Motor neuron (in vitro differentiated cells): ENCODE data around the gene RAD51B. TPM values are rescaled to one million over a fixed set of nuclear protein-coding genes. Genes with fewer than 3 reads are reported as not detected.

Source experiments
- ATAC-seq, 8 experiments: fragments of 200-7000 bp; cut with Tn5 transposase; replicated peaks in 6 of 8; 2 replicates each; pipeline ENCODE4 v1.8.0; 2021; ENCODE audit warnings: mild to moderate bottlenecking in 8 of 8, moderate library complexity in 8 of 8
- H3K27ac ChIP-seq, 2 donors: fragments of 250-450 bp; sonication (Bioruptor Pico); 2 replicates each; pipeline ENCODE4 v1.9.0; 2021; ENCODE audit warnings: antibody characterized with exemption in 2 of 2, mild to moderate bottlenecking in 2 of 2, moderate library complexity in 1 of 2
- H3K4me1 ChIP-seq, 2 donors: fragments of 250-450 bp; sonication (Bioruptor Pico); replicated peaks in 1 of 2; 2 replicates each; pipeline ENCODE4 v1.6.1; 2021; ENCODE audit warnings: antibody characterized with exemption in 2 of 2, mild to moderate bottlenecking in 2 of 2, moderate library complexity in 1 of 2
- H3K4me3 ChIP-seq, 5 donors: fragments of 250-450 bp; sonication (Bioruptor Pico); 2 replicates each; pipeline ENCODE4 v1.9.0; 2021; ENCODE audit warnings: antibody characterized with exemption in 5 of 5, mild to moderate bottlenecking in 5 of 5, moderate library complexity in 4 of 5
- WGBS, 10 experiments: fragments of 450-650 bp; shearing (Covaris generic); methylation state at CpG; one replicate each; pipeline ENCODE4 v1.0.0; 2022; 5-methylcytosine and 5-hydroxymethylcytosine counted together
- in situ Hi-C, 9 experiments: fragments of 400-800 bp; cut with MboI; loops; one replicate each; pipeline ENCODE4 v1.15.0; 2021; ENCODE audit warnings: low sequenced_read_pairs in 9 of 9, low pct_unique_long_range_greater_than_20kb in 2 of 9; ENCODE audit not compliant: unreplicated experiment in 9 of 9
- total RNA-seq, 8 experiments: library from RNA; unstranded; fragments of 300-600 nt; gene quantifications; 2 replicates each; pipeline versions ENCODE4 v1.2.3 to v1.2.4, GENCODE V29; 2022

RAD51B gene
- total RNA-seq, 8 experiments from 2014 or later: 5.4 to 37.7 (median 11.0) TPM

DNA sequence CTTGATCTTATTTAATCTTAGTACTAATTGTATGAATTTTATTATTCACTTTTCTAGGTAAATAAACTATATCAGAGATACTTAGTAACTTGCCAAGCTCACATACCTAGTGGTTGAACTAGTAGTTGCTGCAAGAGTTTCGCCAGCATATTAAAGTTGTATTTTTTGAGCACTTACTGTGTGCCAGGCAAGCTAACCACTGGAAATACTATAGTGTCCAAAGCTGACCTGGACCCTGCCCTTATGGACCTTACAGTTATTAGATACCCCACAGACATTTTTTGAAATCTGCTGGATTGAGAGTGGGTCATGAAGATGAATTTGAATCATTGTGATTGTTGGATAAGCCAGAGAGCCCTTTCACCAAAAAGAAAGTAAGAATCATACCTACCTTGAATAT lies 125.0 kb downstream of the RAD51B start:
- no peak overlapping the region for H3K27ac ChIP-seq
- 71 to 100% (median 93%) methylated on average over 1 of the region's 1 CpG; no CpG with 5 or more reads in 3 of the 10 experiments for WGBS, 10 experiments
- no peak for ATAC-seq
- H3K4me3 ChIP-seq: no peak overlapping the region
- in situ Hi-C loops: loop anchor here in 8 of 9 experiments (10.0 to 25.0 kb wide), 4 partner anchors 293 to 893 kb away; no protein-coding TSS in a partner anchor
- peaks cover 18 to 25% of the 10 kb centered on the region in 2 donors for H3K4me1 ChIP-seq

DNA sequence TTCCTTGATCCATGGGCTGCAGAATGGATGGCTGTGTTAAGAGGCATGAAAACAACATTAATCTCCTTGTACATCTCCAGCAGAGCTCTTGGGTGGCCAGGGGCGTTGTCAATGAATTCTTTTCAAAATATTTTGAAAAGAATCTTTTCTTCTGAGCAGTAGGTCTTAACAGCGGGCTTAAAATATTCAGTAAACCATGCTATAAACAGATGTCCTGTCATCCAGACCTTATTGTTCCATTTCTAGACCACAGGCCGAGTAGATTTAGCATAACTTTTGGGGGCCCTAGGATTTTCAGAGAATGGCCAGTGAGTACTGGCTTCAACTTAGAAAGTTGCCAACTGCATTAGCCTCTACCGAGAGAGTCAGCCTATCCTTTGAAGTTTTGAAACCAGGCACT lies 130.2 kb downstream of the RAD51B start:
- Histone ChIP-seq H3K4me1 (peaks cover 0 to 12% of the 10 kb centered on the region in 2 donors), H3K27ac (no peak overlapping the region), H3K4me3 (no peak overlapping the region)
- ATAC-seq: no peak
- WGBS, 10 experiments: 40 to 100% (median 67%) methylated on average over 1 to 4 of the region's 4 CpGs
- in situ Hi-C loops: loop anchor here in 8 of 9 experiments (10.0 to 25.0 kb wide), 4 partner anchors 288 to 888 kb away; no protein-coding TSS in a partner anchor

DNA sequence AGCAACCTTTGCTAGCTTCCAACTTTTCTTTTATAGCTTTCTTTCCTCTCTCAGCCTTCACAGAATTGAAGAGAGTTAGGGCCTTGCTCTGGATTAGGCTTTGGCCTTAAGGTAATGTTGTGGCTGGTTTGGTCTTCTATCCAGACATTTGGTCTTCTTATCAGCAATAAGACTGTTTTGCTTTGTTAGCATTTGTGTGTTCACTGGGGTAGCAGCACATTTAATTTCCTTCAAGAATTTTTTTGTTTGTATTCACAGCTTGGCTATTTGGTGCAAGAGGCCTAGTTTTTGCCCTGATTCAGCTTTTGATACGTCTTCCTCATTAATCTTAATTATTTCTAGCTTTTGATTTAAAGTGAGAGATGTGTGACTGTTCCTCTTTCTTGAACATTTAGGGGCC lies 130.8 kb downstream of the RAD51B start:
- no peak overlapping the region for H3K27ac ChIP-seq
- WGBS, 10 experiments: 33 to 100% (median 92%) methylated on average over 1 of the region's 1 CpG; no CpG with 5 or more reads in 1 of the 10 experiments
- in situ Hi-C loops: no loop called here
- H3K4me3 ChIP-seq: no peak overlapping the region
- peaks cover 0 to 12% of the 10 kb centered on the region in 2 donors for H3K4me1 ChIP-seq
- no peak for ATAC-seq

DNA sequence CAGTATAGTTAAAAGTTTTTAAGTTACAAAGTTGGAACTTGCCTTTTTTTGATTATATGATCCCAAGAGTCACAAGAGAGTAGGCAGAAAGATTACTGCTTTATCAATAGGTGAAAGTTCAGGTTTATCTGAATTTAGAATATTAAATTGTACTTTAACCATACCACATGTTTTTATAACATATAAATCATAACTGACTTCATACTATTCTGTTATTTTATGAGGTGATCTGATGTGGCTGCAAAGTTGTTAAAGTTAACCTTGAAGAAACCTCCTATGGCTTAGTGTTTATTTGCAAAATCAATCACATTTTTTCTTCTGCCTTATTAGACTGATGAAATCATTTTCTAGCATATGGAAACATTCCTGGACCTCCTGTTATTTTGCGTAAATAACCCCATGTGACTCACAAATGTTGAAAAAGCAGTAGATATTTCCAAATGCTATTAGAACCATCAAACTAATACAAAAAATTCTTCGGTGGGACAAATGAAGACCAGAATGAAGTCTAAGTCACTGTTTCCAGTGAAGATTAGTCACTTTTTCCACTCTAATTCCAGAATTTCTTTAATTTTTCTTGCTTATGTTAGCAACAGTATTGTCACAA lies 132.1 kb downstream of the RAD51B start:
- ATAC-seq: no peak
- in situ Hi-C loops: no loop called here
- no peak overlapping the region for H3K4me3 ChIP-seq
- H3K27ac ChIP-seq: no peak overlapping the region
- peaks cover 0 to 12% of the 10 kb centered on the region in 2 donors for H3K4me1 ChIP-seq
- WGBS, 10 experiments: 20 to 100% (median 95%) methylated on average over 1 to 2 of the region's 2 CpGs

DNA sequence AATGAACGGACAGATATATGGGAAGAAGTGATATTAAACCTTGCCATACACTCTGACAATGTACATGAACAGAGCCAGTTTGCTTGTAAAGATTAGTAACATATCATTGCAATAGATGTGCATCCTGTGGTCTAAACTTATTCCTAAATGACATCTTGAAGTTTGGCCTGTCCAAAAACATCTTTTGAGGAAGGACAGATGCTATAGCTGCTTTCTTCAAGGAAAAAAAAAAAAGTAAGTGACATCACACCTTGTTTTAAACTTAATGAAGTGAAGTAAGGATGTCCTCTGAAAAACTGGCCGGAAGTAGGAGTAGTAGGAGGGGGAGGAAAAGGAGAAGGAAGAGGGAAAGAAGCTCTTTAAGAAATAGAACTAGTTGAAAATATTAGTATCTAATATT lies 132.8 kb downstream of the RAD51B start:
- Histone ChIP-seq H3K27ac (no peak overlapping the region), H3K4me3 (no peak overlapping the region), H3K4me1 (peaks cover 0 to 12% of the 10 kb centered on the region in 2 donors)
- in situ Hi-C loops: no loop called here
- WGBS, 10 experiments: 23 to 100% (median 89%) methylated on average over 1 to 2 of the region's 2 CpGs; no CpG with 5 or more reads in 1 of the 10 experiments
- no peak for ATAC-seq

DNA sequence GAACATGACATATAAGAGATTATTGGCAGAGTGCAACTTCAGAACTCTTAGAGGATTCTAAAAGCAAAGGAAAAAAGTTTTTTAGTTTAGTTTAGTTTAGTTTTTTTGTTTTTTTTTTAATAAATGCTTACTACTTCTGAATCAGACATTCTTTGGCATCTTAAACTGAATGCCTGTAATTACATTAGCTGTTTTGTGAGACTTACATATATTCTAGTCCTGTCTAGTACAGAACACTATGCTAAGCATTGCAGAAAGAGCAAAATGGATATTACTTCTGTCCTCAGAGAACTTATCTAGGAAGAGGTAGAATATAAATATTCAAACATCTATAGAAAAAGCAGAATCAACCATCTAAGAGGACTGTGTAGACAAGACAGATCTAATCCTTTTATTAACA lies 133.2 kb downstream of the RAD51B start:
- Histone ChIP-seq H3K4me3 (no peak overlapping the region), H3K4me1 (peaks cover 0 to 12% of the 10 kb centered on the region in 2 donors), H3K27ac (no peak overlapping the region)
- in situ Hi-C loops: no loop called here
- ATAC-seq: no peak

DNA sequence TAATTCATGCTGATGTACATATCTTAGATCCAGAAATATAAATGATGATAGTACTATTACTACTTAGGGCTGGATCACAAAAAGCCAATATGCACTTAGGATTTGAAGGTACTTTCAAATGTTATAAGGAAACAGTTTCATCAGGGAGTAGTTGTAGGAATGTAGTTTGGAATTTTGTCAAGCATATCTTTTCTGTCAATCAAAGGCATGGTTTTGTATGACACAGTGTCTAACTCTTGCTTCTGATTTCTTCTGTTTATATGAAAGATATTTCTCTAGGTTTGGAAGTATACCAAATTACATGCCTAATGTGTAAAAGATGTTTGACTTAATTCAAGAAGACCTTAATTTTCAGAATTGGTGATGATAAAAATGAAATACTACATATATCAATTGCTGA lies 135.7 kb downstream of the RAD51B start:
- Histone ChIP-seq H3K27ac (no peak overlapping the region), H3K4me1 (peaks cover 0 to 5% of the 10 kb centered on the region in 2 donors), H3K4me3 (no peak overlapping the region)
- no peak for ATAC-seq
- in situ Hi-C loops: no loop called here

DNA sequence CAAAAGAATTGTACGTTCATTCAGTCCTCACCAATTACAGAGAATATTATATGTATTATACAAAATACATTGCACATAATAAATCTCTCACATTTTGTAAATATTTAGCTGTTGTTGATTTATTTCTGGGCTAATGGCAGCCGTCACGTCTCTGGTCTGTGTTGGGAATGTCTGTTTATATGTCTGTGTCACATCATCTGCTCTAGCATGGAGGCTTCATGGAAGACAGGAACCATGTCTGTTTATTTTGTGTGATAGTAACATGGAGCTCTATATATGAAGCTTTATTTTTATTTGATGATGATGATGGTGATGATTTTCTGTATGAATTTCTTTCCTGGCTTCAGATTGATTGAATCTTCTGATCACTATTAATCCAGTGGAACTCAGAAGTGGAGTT lies 138.4 kb downstream of the RAD51B start:
- in situ Hi-C loops: no loop called here
- 65 to 100% (median 95%) methylated on average over 1 to 3 of the region's 3 CpGs; no CpG with 5 or more reads in 2 of the 10 experiments for WGBS, 10 experiments

DNA sequence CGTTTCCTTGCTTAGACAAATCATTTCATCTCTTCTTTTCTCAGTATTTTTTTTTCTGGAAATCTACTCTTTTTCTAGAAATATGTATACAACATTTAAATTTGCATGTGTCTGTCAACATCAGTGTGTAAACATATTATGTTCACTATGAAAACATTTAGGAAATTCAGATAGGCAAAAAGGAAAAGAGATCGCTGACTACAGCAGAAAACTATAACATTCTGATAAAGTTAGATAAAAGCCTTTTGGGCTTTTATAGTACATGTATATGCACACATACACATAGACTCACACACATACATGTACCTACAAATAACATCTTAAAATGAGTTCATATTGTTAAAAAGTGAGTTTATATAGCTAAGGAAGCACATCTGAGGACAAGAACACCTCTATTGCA lies 142.1 kb downstream of the RAD51B start:
- Histone ChIP-seq H3K4me1 (no peaks in the 10 kb centered on the region), H3K27ac (no peak overlapping the region), H3K4me3 (no peak overlapping the region)
- in situ Hi-C loops: no loop called here
- ATAC-seq: no peak
- WGBS, 10 experiments: 86 to 100% (median 92%) methylated on average over 1 to 2 of the region's 2 CpGs; no CpG with 5 or more reads in 1 of the 10 experiments

More for the DNA sequence above, 138.4 kb downstream of the RAD51B start:
- no peak overlapping the region for H3K4me3 ChIP-seq
- H3K27ac ChIP-seq: no peak overlapping the region
- no peaks in the 10 kb centered on the region for H3K4me1 ChIP-seq
- no peak for ATAC-seq

DNA sequence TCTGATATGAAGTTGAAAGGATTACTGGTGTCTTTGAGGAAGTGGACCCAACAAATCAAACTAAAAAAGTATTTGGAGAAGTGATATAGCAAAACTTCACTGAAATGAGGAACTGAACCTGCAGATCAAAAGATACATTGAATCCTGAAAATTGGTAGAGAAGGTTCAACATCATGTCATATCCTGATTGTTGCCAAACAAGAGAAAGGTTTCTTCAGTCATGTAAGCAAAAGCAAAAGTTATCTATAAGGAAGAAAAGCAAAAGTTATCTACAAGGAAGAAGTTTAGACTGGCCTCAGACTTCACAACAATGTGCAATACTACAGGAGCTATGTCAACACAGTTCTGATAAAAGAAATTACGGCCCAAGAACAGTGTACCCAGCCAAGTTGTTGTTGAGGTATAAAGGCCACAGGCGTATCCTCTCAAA lies 142.7 kb downstream of the RAD51B start:
- in situ Hi-C loops: no loop called here
- ATAC-seq: no peak
- Histone ChIP-seq H3K4me3 (no peak overlapping the region), H3K4me1 (no peaks in the 10 kb centered on the region), H3K27ac (no peak overlapping the region)
- 83 to 100% (median 92%) methylated on average over 1 to 2 of the region's 2 CpGs for WGBS, 10 experiments

DNA sequence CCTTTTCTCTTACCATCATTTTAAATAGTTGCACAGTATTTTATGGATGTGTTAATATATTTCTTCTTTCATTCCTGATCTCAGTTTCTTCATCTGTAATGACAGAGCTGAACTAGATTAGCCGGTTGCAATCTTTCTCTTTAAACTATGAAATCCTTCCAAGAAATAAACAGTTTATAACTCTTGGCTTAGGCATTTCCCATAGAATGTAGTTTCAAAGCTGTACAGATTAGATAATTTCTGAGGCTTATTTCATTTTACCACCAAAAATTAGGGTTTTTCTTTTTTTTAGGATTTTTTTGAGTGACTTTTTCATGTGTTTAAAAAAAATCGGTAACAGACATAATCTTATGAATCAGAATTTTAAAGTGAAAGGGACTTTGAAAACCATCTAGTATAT lies 144.0 kb downstream of the RAD51B start:
- no peak for ATAC-seq
- Histone ChIP-seq H3K27ac (no peak overlapping the region), H3K4me1 (no peaks in the 10 kb centered on the region), H3K4me3 (no peak overlapping the region)
- 19 to 100% (median 88%) methylated on average over 1 to 2 of the region's 2 CpGs; no CpG with 5 or more reads in 1 of the 10 experiments for WGBS, 10 experiments
- in situ Hi-C loops: no loop called here

DNA sequence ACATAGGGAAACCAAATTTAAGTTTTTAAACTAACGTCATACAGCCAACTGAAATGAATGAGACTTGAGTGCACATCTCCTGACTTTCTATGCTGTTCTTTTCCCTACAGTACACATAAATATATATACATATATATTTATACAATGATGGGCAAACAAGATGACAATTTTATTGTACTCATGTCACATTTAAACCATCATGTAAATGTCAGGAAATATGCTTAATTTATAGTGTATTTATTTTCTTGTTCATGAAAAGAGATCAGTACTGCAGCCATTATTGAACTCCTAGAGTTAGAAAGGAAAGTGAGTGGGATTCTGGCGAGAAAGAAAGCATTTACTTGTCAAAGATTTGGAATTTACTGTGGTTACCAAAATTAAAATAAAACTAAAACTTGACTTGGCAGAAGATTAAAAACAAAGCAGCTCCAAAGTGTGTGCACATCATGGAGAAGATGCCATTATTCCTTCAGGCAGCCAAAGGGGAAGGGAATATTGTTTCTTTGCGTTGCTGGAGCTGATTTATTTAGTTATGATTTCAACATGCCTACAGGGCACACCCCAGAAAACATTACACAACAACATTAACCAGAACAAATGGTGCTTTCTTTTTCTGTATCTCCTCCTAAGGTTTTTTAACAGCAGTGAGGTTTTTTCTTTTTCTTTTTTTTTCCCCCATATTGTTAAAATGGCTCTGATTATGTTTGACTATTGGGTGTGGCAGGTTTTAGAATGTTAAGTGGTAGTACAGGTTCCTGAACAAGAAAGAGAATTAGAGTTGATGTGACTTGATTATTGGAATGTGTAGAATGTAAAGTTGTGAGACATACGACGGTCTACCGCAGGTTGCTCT lies 144.6 kb downstream of the RAD51B start:
- no peak overlapping the region for H3K27ac ChIP-seq
- in situ Hi-C loops: no loop called here
- ATAC-seq: peak in 3 of 8 experiments; percentile 76 to 83 (median 80)
- WGBS, 10 experiments: 12 to 99% (median 77%) methylated on average over 1 to 6 of the region's 6 CpGs
- no peaks in the 10 kb centered on the region for H3K4me1 ChIP-seq
- H3K4me3 ChIP-seq: no peak overlapping the region

DNA sequence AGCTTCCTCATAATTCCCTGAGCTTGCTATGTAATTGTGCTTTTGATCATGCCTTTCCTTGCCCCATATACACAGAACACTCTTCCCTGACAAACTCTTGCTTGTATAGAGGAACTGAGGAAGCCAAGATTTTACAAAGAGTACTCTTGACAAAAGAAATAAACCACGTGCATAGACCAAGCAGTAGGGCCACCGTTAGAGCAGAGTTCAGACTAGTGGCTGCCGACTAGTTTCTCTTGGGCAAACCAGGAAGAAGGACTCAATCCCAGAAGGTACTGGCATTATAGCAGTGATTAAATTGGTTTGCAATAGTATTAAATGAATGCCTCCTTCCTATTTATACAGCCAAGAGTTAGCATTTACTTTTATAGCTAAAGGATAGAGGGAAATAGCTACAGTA lies 146.1 kb downstream of the RAD51B start:
- H3K4me1 ChIP-seq: no peaks in the 10 kb centered on the region
- no peak overlapping the region for H3K27ac ChIP-seq
- in situ Hi-C loops: no loop called here
- no peak for ATAC-seq
- no peak overlapping the region for H3K4me3 ChIP-seq
- WGBS, 10 experiments: 72 to 100% (median 92%) methylated on average over 1 to 3 of the region's 3 CpGs; no CpG with 5 or more reads in 2 of the 10 experiments
